Activated T-cell treated with anti-CD3 and anti-CD28 coated beads for 4 hours (primary cell): ENCODE results near the gene XIST.
"Not testable (repeated sequence)": the region's sequence is repeated elsewhere in the genome, so short reads cannot be mapped to it uniquely, and the experiment has no call there.

ENCODE experiments used
- DNase-seq: peaks from one replicate; pipeline ENCODE4 v3.0.0-alpha.2; 2020

The XIST gene

GRCh38 chrX:73838123-73838522 is 14.4 kb downstream of the XIST start:
- no peak for DNase-seq

- no peak for DNase-seq
These were observed 15.5 kb downstream of the XIST start for GRCh38 chrX:73836956-73837477.

GRCh38 chrX:73834219-73834618 is 18.3 kb downstream of the XIST start:
- DNase-seq: no peak

DNA sequence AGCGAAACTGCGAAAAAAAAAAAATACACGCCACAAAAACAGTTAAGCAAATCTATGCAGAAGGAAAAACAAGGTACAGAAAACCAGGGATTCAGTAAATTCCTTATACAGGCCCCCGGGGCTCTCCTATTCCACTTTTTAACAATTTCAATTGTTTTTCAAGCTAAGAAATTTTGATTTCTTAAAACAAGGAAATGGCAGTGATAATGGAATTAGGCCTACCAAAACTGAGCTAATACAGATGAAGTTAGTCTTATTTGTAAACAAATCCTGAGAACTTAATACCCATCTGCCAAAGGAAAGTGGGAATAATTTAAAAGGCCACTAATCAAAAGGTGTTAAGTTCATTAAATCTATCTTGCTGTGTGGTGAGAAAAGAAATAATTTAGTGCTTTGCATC is 20.2 kb downstream of the XIST start:
- no peak for DNase-seq

DNA sequence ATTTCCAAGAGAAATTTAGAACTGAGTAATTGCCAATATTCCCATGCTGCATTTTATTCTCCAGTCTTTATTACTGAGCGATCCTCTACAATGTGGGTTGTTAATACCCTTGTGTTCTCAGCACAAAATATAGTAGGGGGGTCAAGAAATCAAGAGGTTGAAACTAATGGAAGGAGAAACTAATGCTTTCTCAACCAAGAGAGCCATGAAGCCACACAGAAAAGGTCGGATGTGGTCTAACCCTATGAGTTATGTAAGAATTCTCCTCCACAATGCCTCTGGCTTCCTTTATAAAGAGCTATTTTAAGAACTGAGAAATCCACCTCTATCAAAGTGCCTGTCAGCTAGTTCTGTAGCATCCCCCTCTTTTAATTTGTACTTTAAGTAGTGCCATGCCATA is 21.0 kb downstream of the XIST start:
- no peak for DNase-seq

DNA sequence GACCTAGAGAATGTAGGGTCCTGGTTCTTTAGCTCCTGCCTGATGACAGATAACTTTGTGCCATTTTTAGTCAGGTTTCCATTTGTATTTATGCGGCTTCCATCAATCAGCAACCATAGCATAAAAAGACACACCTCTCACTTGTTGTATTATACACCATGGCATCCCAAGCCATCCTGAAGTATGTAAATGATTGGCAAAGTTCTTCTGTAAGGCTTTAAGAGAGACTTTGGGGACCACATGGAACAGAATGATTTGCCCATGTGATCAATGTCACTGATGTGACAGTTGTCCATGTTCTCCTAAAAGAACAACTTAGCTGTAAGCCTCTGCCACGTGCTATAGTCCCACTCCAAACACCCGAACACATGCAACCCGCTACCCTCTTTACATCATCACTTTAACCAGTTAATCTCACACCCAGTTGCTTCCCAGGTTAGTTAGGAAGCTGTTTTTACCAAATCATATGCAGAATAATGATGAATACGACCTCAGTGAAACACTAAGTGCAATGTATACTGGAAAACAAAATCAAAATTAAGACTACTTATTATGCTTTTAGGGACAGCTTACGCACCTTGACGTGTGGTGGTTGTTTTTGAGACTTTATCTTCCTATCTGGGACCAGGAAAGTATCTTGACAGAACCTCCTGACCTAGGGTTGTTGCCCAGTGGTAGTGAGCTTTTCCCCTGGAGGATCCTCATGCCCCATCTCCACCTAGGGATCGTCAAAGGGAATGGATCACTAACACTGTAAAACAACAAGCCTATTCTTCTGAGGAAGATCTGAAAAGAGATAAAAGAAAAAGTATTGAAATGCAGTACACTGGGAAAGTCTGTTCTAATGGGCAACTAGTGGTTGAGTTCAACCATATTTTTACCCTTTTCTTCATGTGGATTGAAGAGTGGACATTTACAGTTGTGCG is 21.8 kb downstream of the XIST start:
- no peak for DNase-seq

- DNase-seq: no peak
These were observed 22.5 kb downstream of the XIST start for GRCh38 chrX:73829890-73830466.

DNA sequence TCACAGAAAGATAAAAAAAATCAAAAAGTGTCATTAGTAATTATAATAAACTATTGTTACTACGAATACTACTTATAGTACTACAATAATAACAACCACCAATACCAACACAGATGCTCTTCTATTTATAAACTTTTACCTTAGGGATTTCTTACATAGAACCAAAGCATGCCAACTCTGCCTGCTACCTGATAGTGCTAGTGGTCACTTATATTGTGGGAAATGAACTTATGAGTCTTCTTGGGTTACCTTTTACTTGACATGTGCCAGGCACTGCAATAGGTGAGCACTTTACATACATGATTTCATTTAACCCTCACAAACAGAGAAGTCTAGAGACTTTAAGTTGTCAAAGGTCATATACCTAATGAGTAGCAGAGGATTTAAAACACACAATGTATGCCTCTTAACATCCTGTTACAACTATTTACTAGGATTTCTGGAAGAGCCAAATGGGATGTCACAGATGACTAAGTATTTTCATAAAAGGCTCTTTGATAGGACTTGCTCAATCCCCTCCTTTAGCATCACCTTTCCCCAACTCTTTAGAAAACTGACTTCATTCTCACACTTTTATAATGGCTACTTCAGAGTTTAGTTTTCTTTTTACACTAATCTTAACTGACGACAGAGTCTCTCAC is 24.3 kb downstream of the XIST start:
- DNase-seq: no peak

GRCh38 chrX:73827406-73827805 is 25.1 kb downstream of the XIST start:
- no peak for DNase-seq

DNA sequence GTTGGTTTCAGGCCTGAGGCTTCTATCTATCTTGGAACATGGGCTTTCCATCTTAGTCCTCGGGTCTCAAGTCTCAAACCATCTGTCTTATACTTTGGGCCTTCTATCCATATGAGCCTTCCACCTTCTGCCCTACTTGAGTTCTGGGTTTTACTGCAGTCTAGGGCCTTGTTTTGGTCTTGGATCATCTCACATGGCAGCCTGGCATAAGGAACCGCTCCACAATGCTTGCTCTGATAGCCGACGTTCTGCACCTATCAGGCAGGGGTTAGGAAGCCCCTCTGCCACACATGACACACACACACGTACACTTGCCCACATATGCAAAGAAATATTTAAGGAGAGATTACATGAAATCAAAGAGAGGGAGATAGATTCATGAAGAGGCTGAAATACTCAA is 25.5 kb downstream of the XIST start:
- DNase-seq: no peak

- no peak for DNase-seq
These were observed 26.9 kb downstream of the XIST start for GRCh38 chrX:73825569-73825968.

DNA sequence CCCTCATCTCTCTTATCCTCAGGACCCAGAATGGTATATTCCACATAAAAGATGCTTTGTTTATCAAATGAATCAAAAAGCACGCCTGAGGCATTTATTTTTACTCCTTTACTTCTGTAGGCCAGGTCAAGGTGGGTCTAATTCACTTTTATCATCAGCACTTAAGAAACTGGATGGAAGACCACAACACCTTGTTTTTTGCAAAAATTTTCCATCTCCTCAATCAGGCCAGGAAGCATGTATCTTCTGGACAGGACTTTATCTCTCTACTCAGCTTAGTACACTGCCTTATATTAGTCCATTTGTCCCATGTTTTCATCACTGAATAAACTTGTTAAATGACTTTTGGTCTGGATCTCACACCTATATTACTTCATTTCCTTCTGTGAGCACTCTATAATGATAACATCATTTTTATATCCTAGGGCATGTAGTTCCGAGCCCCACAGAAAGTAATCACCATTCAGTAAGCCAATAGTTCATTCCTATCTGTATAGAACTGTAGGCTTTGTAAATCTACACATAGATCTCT is 29.0 kb downstream of the XIST start:
- no peak for DNase-seq

- no peak for DNase-seq
These were observed 29.7 kb downstream of the XIST start for GRCh38 chrX:73822775-73823174.

GRCh38 chrX:73821921-73822559 is 30.5 kb downstream of the XIST start:
- DNase-seq: no peak

- DNase-seq: not testable (repeated sequence)
These were observed 32.5 kb downstream of the XIST start for GRCh38 chrX:73819864-73820558.

- no peak for DNase-seq
These were observed 34.1 kb downstream of the XIST start for GRCh38 chrX:73818200-73819116.

DNA sequence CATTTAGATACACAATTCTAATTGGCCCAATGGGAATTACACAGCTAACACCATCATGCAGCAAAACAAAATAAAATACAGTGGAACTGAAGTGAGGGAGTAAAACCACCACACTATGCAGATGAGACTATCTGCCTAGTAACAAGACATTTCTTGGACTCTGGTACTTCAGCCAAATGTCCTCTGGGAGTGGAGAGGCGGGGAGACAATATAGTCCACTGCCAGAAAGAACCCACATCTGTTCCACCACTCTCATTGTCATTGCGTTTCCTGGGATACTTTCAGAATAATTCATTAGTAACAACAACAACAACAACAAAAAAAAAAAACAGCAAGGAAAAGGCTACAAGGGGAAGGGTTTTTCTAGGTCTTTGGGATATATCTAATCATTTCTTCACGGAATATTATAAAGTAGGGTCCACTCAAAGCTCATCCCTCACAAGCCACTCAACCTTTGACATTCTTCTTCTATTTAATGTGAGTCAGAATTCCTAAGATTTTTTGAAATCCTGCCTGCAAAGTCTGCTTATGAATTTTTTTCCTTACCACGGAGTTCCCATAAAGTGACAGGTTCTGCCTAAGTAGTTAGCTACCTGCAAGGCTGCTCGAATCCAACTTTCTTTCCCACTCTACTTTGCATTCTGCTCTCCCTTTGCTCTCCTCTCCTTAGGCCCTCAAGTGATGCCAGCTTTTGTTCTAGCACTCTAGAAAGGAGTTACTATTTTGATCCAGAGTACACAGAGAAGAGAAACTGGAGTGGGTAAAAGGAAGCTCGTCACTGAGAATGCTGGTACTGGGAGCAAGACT is 34.9 kb downstream of the XIST start:
- DNase-seq: no peak

GRCh38 chrX:73812256-73812655 is 40.3 kb downstream of the XIST start:
- DNase-seq: no peak

DNA sequence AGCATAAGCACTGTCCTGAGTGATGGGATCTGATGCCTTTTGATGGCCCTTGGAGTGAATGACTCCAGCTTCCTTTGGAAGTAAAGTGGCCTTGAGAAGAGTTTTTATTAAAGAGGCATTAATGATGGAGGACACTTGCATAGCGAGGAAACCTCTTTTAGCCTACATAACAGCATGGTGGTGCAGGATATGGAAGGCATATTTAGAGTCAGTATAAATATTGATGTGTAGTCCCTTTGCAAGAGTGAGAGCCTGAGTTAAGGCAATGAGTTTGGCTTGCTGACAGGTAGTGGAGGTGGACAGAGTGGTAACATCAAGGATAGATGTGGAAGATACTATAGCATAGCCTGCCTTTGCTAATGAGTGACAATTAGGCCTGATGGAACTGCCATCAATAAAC is 48.4 kb downstream of the XIST start:
- DNase-seq: not testable (repeated sequence)

- no peak for DNase-seq
These were observed 52.6 kb downstream of the XIST start for GRCh38 chrX:73799888-73800287.
